Uterus (tissue), 2 donors: ENCODE results near the gene DUSP1.

Source experiments
- CTCF ChIP-seq, 4 experiments: fragments of 200-600 bp in 2 of 4; fragments of 450-650 bp in 2 of 4; sonication (generic) in 2 of 4; IDR thresholded peaks; one replicate each; pipeline ENCODE4 v1.5.1; 2016 to 2019; ENCODE audit warnings: antibody characterized with exemption in 4 of 4, mild to moderate bottlenecking in 2 of 4, moderate library complexity in 1 of 4
- POLR2A ChIP-seq, 2 donors: fragments of 450-650 bp; IDR thresholded peaks; one replicate each; pipeline ENCODE4 v1.6.1; 2016; ENCODE audit warnings: antibody characterized with exemption in 2 of 2, mild to moderate bottlenecking in 1 of 2, moderate library complexity in 1 of 2

GRCh38 chr5:172817664-172818063, 46.7 kb upstream of the DUSP1 start:
- TF ChIP-seq POLR2A (IDR thresholded peaks at IDR 0.05) (no peak), CTCF (IDR thresholded peaks at IDR 0.05) (no peak)
